WTC11 (cell line): ENCODE data around the gene MAP2K1. TPM values are rescaled to one million over a fixed set of nuclear protein-coding genes. Genes with fewer than 3 reads are reported as not detected.
A peak's percentile ranks its signal among the peaks of the same experiment; 100 is the strongest.

Experiments
- ATAC-seq: fragments of 200-7000 bp; cut with Tn5 transposase; 2 replicates; pipeline ENCODE4 v1.10.0; 2021; ENCODE audit warnings: mild to moderate bottlenecking, moderate library complexity
- CTCF ChIA-PET: fragments of 300-600 bp; sonication (Branson Sonifier 250); formaldehyde crosslinking; loops from one replicate; lab custom pipeline; 2021; ENCODE audit warnings: antibody characterized with exemption; lab: Charles Lee
- POLR2A ChIA-PET: fragments of 350-600 bp; sonication (Branson Sonifier 250); formaldehyde crosslinking; loops from one replicate; lab custom pipeline; 2021; ENCODE audit warnings: antibody characterized with exemption; lab: Charles Lee
- DNase-seq: peaks from one replicate; pipeline ENCODE4 v3.0.0; 2021; ENCODE audit warnings: low spot score
- H3K27ac Mint-ChIP-seq: 2 replicates; pipeline ENCODE4 v1.8.0; 2021; ENCODE audit warnings: mixed read lengths
- H3K27me3 Mint-ChIP-seq: 2 replicates; pipeline ENCODE4 v1.8.0; 2021; ENCODE audit warnings: low read depth, mild to moderate bottlenecking, moderate library complexity, mixed read lengths
- H3K36me3 Mint-ChIP-seq: 2 replicates; pipeline ENCODE4 v1.8.0; 2021; ENCODE audit warnings: mixed read lengths
- H3K4me1 Mint-ChIP-seq: 2 replicates; pipeline ENCODE4 v1.8.0; 2022; ENCODE audit warnings: mixed read lengths
- H3K4me3 Mint-ChIP-seq: 2 replicates; pipeline ENCODE4 v1.8.0; 2021; ENCODE audit warnings: mild to moderate bottlenecking, moderate library complexity, mixed read lengths
- H3K9me3 Mint-ChIP-seq: 2 replicates; pipeline ENCODE4 v1.8.0; 2021; ENCODE audit warnings: mixed read lengths
- CDX4 ChIP-seq: fragments of 250-450 bp; sonication (Bioruptor Pico); IDR thresholded peaks from 2 replicates; pipeline ENCODE4 v1.9.0; 2021; ENCODE audit warnings: moderate library complexity, mild to moderate bottlenecking, inconsistent platforms, borderline replicate concordance
- ELF4 ChIP-seq: sonication (generic); formaldehyde crosslinking; IDR thresholded peaks from 2 replicates; pipeline ENCODE4 v1.8.1; 2022; ENCODE audit warnings: low read depth, mild to moderate bottlenecking, moderate library complexity, missing genetic modification reagents
- ESRRA ChIP-seq: sonication (generic); formaldehyde crosslinking; IDR thresholded peaks from 2 replicates; pipeline ENCODE4 v1.8.1; 2022; ENCODE audit warnings: mild to moderate bottlenecking, missing genetic modification reagents, borderline replicate concordance
- FOXJ3 ChIP-seq: sonication (generic); formaldehyde crosslinking; IDR thresholded peaks from 2 replicates; pipeline ENCODE4 v1.9.0; 2021; ENCODE audit warnings: missing genetic modification reagents, mild to moderate bottlenecking, borderline replicate concordance
- FOXP1 ChIP-seq: sonication (generic); formaldehyde crosslinking; IDR thresholded peaks from 2 replicates; pipeline ENCODE4 v1.8.0; 2022; ENCODE audit warnings: missing genetic modification reagents, mild to moderate bottlenecking, moderate library complexity, borderline replicate concordance
- GTF2I ChIP-seq: fragments of 250-450 bp; sonication (Bioruptor Pico); conservative IDR thresholded peaks from 2 replicates; pipeline ENCODE4 v1.4.0; 2021; ENCODE audit warnings: mild to moderate bottlenecking
- HMGXB4 ChIP-seq: sonication (generic); formaldehyde crosslinking; IDR thresholded peaks from 2 replicates; pipeline ENCODE4 v1.8.1; 2023; ENCODE audit warnings: mild to moderate bottlenecking, moderate library complexity, missing genetic modification reagents
- MXD4 ChIP-seq: fragments of 250-450 bp; sonication (Bioruptor Pico); IDR thresholded peaks from 2 replicates; pipeline ENCODE4 v1.8.0; 2021; ENCODE audit warnings: mild to moderate bottlenecking, moderate library complexity, borderline replicate concordance
- NFE2L1 ChIP-seq: sonication (generic); formaldehyde crosslinking; IDR thresholded peaks from 2 replicates; pipeline ENCODE4 v1.8.1; 2023; ENCODE audit warnings: missing genetic modification reagents
- RORB ChIP-seq: fragments of 250-450 bp; sonication (Bioruptor Pico); IDR thresholded peaks from 2 replicates; pipeline ENCODE4 v1.9.0; 2021; ENCODE audit warnings: mild to moderate bottlenecking
- SMAD4 ChIP-seq: sonication (generic); formaldehyde crosslinking; IDR thresholded peaks from 2 replicates; pipeline ENCODE4 v1.8.0; 2022; ENCODE audit warnings: mild to moderate bottlenecking, missing genetic modification reagents
- STAT6 ChIP-seq: sonication (generic); formaldehyde crosslinking; conservative IDR thresholded peaks from 2 replicates; pipeline ENCODE4 v1.8.1; 2023; ENCODE audit warnings: mild to moderate bottlenecking, low read depth, missing genetic modification reagents, moderate library complexity
- TEAD1 ChIP-seq: sonication (generic); formaldehyde crosslinking; IDR thresholded peaks from 2 replicates; pipeline ENCODE4 v1.8.0; 2022; ENCODE audit warnings: mild to moderate bottlenecking, missing genetic modification reagents
- ZNF219 ChIP-seq: sonication (generic); formaldehyde crosslinking; IDR thresholded peaks from 2 replicates; pipeline ENCODE4 v1.8.0; 2023; ENCODE audit warnings: missing genetic modification reagents, mild to moderate bottlenecking, borderline replicate concordance
- ZNF423 ChIP-seq: fragments of 250-450 bp; sonication (Bioruptor Pico); IDR thresholded peaks from 2 replicates; pipeline ENCODE4 v2.1.2; 2022; ENCODE audit warnings: mild to moderate bottlenecking, moderate library complexity
- total RNA-seq: library from RNA; stranded (reverse); gene quantifications from 3 replicates; pipeline ENCODE4 v1.2.3, GENCODE V29; 2021
- TF ChIP-seq, protein P1 (sequence below): fragments of 250-450 bp; sonication (Bioruptor Pico); IDR thresholded peaks from 2 replicates; pipeline ENCODE4 v2.1.2; 2022; ENCODE audit warnings: mild to moderate bottlenecking, moderate library complexity
- TF ChIP-seq, protein P2 (sequence below): sonication (generic); formaldehyde crosslinking; IDR thresholded peaks from 2 replicates; pipeline ENCODE4 v1.8.1; 2022; ENCODE audit warnings: mild to moderate bottlenecking, moderate library complexity, missing genetic modification reagents
- TF ChIP-seq, protein P3 (sequence below): sonication (generic); formaldehyde crosslinking; IDR thresholded peaks from 2 replicates; pipeline ENCODE4 v1.8.0; 2022; ENCODE audit warnings: mild to moderate bottlenecking, missing genetic modification reagents

MAP2K1 gene
- total RNA-seq, 1 experiment from 2014 or later = 93.0 TPM

DNA sequence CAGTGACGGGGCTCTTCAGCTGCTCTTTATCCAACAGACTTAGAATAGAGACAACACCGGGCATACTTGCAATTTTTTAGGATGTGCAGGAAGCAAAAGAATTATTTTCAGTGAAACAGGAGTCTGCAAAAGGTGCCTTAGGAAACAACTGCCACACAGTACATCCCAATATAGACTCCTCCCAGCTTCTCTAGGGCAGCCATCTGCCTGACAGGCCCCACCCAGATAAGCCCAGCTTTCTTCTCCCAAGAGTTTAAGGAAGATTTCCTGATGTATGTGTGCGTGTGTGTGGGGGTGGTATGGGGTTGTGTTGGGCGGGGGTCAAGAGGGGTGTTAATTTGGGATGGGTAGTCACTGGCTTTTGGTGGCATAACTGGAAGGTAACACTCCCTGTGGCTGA, 21.5 kb downstream of the MAP2K1 start:
- H3K4me3 Mint-ChIP-seq = no peak overlapping the region
- peak overlapping the region; percentile 61; the same call in 1 of the 2 replicates for H3K27ac Mint-ChIP-seq
- H3K36me3 Mint-ChIP-seq = peaks cover 6% of the 10 kb centered on the region
- peaks cover 3% of the 10 kb centered on the region for H3K9me3 Mint-ChIP-seq
- H3K4me1 Mint-ChIP-seq = peaks cover 87% of the 10 kb centered on the region
- no peak for DNase-seq
- no peak for TF ChIP-seq STAT6 (CRISPR knock-in tag)
- no peak for ATAC-seq
- CTCF ChIA-PET = no interaction called here
- POLR2A ChIA-PET = interaction anchor here (0.6 kb wide), 1 partner anchor 111 kb away, joined by 4 read pairs; no protein-coding TSS in a partner anchor
- H3K27me3 Mint-ChIP-seq = no peaks in the 10 kb centered on the region

GRCh38 chr15:66408675-66409282, 22.1 kb downstream of the MAP2K1 start:
- ATAC-seq = no peak

More at GRCh38 chr15:66408675-66409282, 22.1 kb downstream of the MAP2K1 start:
- ChIA-PET POLR2A (no interaction called here), CTCF (no interaction called here)
- Mint-ChIP-seq H3K27ac (peak overlapping the region; percentile 71), H3K36me3 (peaks cover 11% of the 10 kb centered on the region), H3K9me3 (peaks cover 8% of the 10 kb centered on the region), H3K4me3 (no peak overlapping the region), H3K27me3 (no peaks in the 10 kb centered on the region), H3K4me1 (peaks cover 82% of the 10 kb centered on the region)
- DNase-seq = no peak
- TF ChIP-seq MXD4 (CRISPR knock-in tag) (no peak), TEAD1 (CRISPR knock-in tag) (no peak), ZNF423 (CRISPR knock-in tag) (no peak), SMAD4 (CRISPR knock-in tag) (no peak), FOXJ3 (CRISPR knock-in tag) (no peak), GTF2I (no peak), RORB (no peak), ZNF219 (CRISPR knock-in tag) (no peak), FOXP1 (no peak), CDX4 (CRISPR knock-in tag) (no peak), HMGXB4 (CRISPR knock-in tag) (no peak), ESRRA (CRISPR knock-in tag) (no peak), ELF4 (CRISPR knock-in tag) (no peak), NFE2L1 (CRISPR knock-in tag) (no peak)
- TF ChIP-seq, protein P1, sequence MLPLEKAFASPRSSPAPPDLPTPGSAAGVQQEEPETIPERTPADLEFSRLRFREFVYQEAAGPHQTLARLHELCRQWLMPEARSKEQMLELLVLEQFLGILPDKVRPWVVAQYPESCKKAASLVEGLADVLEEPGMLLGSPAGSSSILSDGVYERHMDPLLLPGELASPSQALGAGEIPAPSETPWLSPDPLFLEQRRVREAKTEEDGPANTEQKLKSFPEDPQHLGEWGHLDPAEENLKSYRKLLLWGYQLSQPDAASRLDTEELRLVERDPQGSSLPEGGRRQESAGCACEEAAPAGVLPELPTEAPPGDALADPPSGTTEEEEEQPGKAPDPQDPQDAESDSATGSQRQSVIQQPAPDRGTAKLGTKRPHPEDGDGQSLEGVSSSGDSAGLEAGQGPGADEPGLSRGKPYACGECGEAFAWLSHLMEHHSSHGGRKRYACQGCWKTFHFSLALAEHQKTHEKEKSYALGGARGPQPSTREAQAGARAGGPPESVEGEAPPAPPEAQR = no peak
- TF ChIP-seq, protein P2, sequence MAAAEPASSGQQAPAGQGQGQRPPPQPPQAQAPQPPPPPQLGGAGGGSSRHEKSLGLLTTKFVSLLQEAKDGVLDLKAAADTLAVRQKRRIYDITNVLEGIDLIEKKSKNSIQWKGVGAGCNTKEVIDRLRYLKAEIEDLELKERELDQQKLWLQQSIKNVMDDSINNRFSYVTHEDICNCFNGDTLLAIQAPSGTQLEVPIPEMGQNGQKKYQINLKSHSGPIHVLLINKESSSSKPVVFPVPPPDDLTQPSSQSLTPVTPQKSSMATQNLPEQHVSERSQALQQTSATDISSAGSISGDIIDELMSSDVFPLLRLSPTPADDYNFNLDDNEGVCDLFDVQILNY (CRISPR knock-in tag) = no peak
- TF ChIP-seq, protein P3, sequence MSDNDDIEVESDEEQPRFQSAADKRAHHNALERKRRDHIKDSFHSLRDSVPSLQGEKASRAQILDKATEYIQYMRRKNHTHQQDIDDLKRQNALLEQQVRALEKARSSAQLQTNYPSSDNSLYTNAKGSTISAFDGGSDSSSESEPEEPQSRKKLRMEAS (CRISPR knock-in tag) = no peak
